Measurements from ENCODE around the gene HAUS8. TPM values are rescaled to one million over a fixed set of nuclear protein-coding genes. Genes with fewer than 3 reads are reported as not detected.
A peak's percentile ranks its signal among the peaks of the same experiment; 100 is the strongest.

HAUS8 gene
- total RNA-seq, 1 donor from 2014 or later = 9.1 TPM

GRCh38 chr19:17060802-17061201 is 14.4 kb downstream of the HAUS8 start:
- Mint-ChIP-seq H3K4me1 (ENCODE audit: low read depth, unreplicated experiment) (no peaks in the 10 kb centered on the region), H3K27ac (ENCODE audit: unreplicated experiment) (no peak overlapping the region), H3K9me3 (ENCODE audit: unreplicated experiment) (no peaks in the 10 kb centered on the region), H3K36me3 (ENCODE audit: unreplicated experiment) (peaks cover 31% of the 10 kb centered on the region), H3K4me3 (ENCODE audit: unreplicated experiment) (no peak overlapping the region), H3K27me3 (ENCODE audit: unreplicated experiment) (peaks cover 9% of the 10 kb centered on the region)
- DNase-seq = no peak
- TF ChIP-seq, protein P1, sequence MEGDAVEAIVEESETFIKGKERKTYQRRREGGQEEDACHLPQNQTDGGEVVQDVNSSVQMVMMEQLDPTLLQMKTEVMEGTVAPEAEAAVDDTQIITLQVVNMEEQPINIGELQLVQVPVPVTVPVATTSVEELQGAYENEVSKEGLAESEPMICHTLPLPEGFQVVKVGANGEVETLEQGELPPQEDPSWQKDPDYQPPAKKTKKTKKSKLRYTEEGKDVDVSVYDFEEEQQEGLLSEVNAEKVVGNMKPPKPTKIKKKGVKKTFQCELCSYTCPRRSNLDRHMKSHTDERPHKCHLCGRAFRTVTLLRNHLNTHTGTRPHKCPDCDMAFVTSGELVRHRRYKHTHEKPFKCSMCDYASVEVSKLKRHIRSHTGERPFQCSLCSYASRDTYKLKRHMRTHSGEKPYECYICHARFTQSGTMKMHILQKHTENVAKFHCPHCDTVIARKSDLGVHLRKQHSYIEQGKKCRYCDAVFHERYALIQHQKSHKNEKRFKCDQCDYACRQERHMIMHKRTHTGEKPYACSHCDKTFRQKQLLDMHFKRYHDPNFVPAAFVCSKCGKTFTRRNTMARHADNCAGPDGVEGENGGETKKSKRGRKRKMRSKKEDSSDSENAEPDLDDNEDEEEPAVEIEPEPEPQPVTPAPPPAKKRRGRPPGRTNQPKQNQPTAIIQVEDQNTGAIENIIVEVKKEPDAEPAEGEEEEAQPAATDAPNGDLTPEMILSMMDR (IDR thresholded peaks at IDR 0.05; ENCODE audit: partially characterized antibody, unreplicated experiment) = no peak

DNA sequence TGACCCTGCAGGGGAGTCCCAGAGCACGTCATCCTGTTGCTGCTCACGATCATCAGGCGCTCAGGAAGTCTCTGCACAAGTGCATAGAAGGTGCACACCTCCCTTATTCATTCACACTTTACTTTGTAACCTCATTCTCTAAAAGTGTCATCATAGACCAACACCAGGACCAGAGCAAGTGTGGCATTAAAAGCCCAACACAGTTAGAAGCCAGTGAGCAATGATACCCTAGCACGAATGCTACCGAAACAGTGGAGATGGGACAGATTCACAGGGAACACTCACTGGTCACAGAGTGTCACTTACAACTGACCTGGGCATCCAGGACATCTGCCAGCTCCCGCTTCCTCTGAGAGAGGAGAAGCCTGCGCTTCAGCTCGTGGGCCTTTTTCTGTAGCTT is 17.0 kb downstream of the HAUS8 start:
- Mint-ChIP-seq H3K27me3 (ENCODE audit: unreplicated experiment) (peaks cover 8% of the 10 kb centered on the region), H3K4me3 (ENCODE audit: unreplicated experiment) (no peak overlapping the region), H3K9me3 (ENCODE audit: unreplicated experiment) (no peaks in the 10 kb centered on the region), H3K36me3 (ENCODE audit: unreplicated experiment) (peaks cover 26% of the 10 kb centered on the region), H3K4me1 (ENCODE audit: low read depth, unreplicated experiment) (no peaks in the 10 kb centered on the region), H3K27ac (ENCODE audit: unreplicated experiment) (no peak overlapping the region)
- TF ChIP-seq, protein P1 (IDR thresholded peaks at IDR 0.05; ENCODE audit: partially characterized antibody, unreplicated experiment) = no peak
- no peak for DNase-seq

GRCh38 chr19:17055636-17056035 is 19.6 kb downstream of the HAUS8 start:
- peaks cover 26% of the 10 kb centered on the region for H3K36me3 Mint-ChIP-seq (ENCODE audit: unreplicated experiment)
- no peak for DNase-seq
- no peaks in the 10 kb centered on the region for H3K9me3 Mint-ChIP-seq (ENCODE audit: unreplicated experiment)
- H3K27ac Mint-ChIP-seq (ENCODE audit: unreplicated experiment) = no peak overlapping the region
- no peak overlapping the region for H3K4me3 Mint-ChIP-seq (ENCODE audit: unreplicated experiment)
- peaks cover 6% of the 10 kb centered on the region for H3K27me3 Mint-ChIP-seq (ENCODE audit: unreplicated experiment)
- H3K4me1 Mint-ChIP-seq (ENCODE audit: low read depth, unreplicated experiment) = peaks cover 2% of the 10 kb centered on the region
- TF ChIP-seq, protein P1 (IDR thresholded peaks at IDR 0.05; ENCODE audit: partially characterized antibody, unreplicated experiment) = no peak

DNA sequence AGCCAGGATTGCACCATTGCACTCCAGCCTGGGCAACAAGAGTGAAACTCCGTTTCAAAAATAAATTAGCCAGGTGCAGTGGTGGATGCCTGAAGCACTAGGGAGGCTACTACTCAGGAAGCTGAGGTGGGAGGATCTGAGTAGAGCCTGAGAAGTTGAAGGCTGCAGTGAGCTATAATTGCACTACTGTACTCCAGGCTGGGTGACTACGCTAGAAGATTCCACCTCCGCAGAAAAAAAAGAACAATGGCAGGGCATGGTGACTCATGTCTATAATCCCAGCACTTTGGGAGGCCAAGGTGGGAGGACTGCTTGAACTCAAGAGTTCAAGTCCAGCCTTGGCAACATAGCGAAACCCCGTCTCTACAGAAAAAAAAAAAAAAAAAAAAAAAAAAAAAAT is 20.5 kb downstream of the HAUS8 start:
- peaks cover 2% of the 10 kb centered on the region for H3K4me1 Mint-ChIP-seq (ENCODE audit: low read depth, unreplicated experiment)
- H3K9me3 Mint-ChIP-seq (ENCODE audit: unreplicated experiment) = no peaks in the 10 kb centered on the region
- DNase-seq = no peak
- TF ChIP-seq, protein P1 (IDR thresholded peaks at IDR 0.05; ENCODE audit: partially characterized antibody, unreplicated experiment) = no peak
- H3K27ac Mint-ChIP-seq (ENCODE audit: unreplicated experiment) = no peak overlapping the region
- no peak overlapping the region for H3K4me3 Mint-ChIP-seq (ENCODE audit: unreplicated experiment)
- H3K27me3 Mint-ChIP-seq (ENCODE audit: unreplicated experiment) = peaks cover 4% of the 10 kb centered on the region
- H3K36me3 Mint-ChIP-seq (ENCODE audit: unreplicated experiment) = peaks cover 24% of the 10 kb centered on the region

- TF ChIP-seq, protein P1 (IDR thresholded peaks at IDR 0.05; ENCODE audit: partially characterized antibody, unreplicated experiment) = peak; percentile 75
- H3K4me1 Mint-ChIP-seq (ENCODE audit: low read depth, unreplicated experiment) = peaks cover 2% of the 10 kb centered on the region
- H3K4me3 Mint-ChIP-seq (ENCODE audit: unreplicated experiment) = no peak overlapping the region
- DNase-seq = peak; percentile 69
- H3K27ac Mint-ChIP-seq (ENCODE audit: unreplicated experiment) = no peak overlapping the region
- H3K9me3 Mint-ChIP-seq (ENCODE audit: unreplicated experiment) = no peaks in the 10 kb centered on the region
- peaks cover under 1% of the 10 kb centered on the region for H3K36me3 Mint-ChIP-seq (ENCODE audit: unreplicated experiment)
- no peaks in the 10 kb centered on the region for H3K27me3 Mint-ChIP-seq (ENCODE audit: unreplicated experiment)
Observed at GRCh38 chr19:17052439-17052838, 22.8 kb downstream of the HAUS8 start.

Measured in glutamatergic neuron (in vitro differentiated cells).